ENCODE results near the gene CLEC4M.

The CLEC4M gene

DNA sequence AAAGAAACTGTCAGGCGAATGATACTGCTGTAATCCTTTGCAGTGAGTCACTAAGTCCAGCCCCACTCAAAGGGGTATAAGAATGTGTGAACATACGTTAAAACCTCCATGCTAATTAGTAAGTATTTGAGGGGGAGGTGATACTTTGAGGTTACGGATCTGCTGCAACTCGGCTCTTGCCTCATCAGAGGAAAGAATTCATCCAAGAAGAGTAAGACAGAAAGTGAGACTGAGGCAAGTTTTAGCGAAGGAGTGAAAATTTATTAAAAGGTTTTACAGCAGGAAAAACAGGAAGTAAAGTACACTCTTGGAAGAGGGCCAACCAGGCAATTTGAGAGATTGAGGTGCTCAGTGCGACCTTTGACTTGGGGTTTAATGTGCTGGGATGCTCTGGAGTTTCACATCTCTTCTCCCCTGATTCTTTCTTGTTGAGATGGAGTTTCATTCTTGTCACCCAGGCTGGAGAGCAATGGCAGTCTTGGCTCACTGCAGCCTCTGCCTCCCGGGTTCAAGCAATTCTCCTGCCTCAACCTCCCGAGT is 9.8 kb downstream of the CLEC4M start:
- no peak for ATAC-seq
- TF ChIP-seq, protein P1, sequence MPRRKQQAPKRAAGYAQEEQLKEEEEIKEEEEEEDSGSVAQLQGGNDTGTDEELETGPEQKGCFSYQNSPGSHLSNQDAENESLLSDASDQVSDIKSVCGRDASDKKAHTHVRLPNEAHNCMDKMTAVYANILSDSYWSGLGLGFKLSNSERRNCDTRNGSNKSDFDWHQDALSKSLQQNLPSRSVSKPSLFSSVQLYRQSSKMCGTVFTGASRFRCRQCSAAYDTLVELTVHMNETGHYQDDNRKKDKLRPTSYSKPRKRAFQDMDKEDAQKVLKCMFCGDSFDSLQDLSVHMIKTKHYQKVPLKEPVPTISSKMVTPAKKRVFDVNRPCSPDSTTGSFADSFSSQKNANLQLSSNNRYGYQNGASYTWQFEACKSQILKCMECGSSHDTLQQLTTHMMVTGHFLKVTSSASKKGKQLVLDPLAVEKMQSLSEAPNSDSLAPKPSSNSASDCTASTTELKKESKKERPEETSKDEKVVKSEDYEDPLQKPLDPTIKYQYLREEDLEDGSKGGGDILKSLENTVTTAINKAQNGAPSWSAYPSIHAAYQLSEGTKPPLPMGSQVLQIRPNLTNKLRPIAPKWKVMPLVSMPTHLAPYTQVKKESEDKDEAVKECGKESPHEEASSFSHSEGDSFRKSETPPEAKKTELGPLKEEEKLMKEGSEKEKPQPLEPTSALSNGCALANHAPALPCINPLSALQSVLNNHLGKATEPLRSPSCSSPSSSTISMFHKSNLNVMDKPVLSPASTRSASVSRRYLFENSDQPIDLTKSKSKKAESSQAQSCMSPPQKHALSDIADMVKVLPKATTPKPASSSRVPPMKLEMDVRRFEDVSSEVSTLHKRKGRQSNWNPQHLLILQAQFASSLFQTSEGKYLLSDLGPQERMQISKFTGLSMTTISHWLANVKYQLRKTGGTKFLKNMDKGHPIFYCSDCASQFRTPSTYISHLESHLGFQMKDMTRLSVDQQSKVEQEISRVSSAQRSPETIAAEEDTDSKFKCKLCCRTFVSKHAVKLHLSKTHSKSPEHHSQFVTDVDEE (CRISPR knock-in tag; IDR thresholded peaks at IDR 0.05), result no peak
- TF ChIP-seq, protein P2, sequence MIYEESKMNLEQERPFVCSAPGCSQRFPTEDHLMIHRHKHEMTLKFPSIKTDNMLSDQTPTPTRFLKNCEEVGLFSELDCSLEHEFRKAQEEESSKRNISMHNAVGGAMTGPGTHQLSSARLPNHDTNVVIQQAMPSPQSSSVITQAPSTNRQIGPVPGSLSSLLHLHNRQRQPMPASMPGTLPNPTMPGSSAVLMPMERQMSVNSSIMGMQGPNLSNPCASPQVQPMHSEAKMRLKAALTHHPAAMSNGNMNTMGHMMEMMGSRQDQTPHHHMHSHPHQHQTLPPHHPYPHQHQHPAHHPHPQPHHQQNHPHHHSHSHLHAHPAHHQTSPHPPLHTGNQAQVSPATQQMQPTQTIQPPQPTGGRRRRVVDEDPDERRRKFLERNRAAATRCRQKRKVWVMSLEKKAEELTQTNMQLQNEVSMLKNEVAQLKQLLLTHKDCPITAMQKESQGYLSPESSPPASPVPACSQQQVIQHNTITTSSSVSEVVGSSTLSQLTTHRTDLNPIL (CRISPR knock-in tag; IDR thresholded peaks at IDR 0.05; ENCODE audit: low read depth), result no peak
- TF ChIP-seq TCF4 (CRISPR knock-in tag; IDR thresholded peaks at IDR 0.05; ENCODE audit: borderline replicate concordance), result no peak
- no peak for TF ChIP-seq ZC3H10 (CRISPR knock-in tag; IDR thresholded peaks at IDR 0.05)
- TF ChIP-seq ISL1 (CRISPR knock-in tag; IDR thresholded peaks at IDR 0.05), result no peak
- no peak for TF ChIP-seq BACH2 (CRISPR knock-in tag; IDR thresholded peaks at IDR 0.05; ENCODE audit: borderline replicate concordance)
- no peak for TF ChIP-seq GLIS3 (CRISPR knock-in tag; IDR thresholded peaks at IDR 0.05)
- TF ChIP-seq ZFP30 (CRISPR knock-in tag; IDR thresholded peaks at IDR 0.05), result no peak
- TF ChIP-seq ZFP3 (CRISPR knock-in tag; IDR thresholded peaks at IDR 0.05), result no peak
- no peak for TF ChIP-seq ESRRG (CRISPR knock-in tag; IDR thresholded peaks at IDR 0.05)
- no peak for TF ChIP-seq RARB (CRISPR knock-in tag; IDR thresholded peaks at IDR 0.05)
- TF ChIP-seq TOX (CRISPR knock-in tag; IDR thresholded peaks at IDR 0.05; ENCODE audit: borderline replicate concordance), result no peak
- no peak for TF ChIP-seq ZNF565 (CRISPR knock-in tag; conservative IDR thresholded peaks at IDR 0.05; ENCODE audit: low read depth)

DNA sequence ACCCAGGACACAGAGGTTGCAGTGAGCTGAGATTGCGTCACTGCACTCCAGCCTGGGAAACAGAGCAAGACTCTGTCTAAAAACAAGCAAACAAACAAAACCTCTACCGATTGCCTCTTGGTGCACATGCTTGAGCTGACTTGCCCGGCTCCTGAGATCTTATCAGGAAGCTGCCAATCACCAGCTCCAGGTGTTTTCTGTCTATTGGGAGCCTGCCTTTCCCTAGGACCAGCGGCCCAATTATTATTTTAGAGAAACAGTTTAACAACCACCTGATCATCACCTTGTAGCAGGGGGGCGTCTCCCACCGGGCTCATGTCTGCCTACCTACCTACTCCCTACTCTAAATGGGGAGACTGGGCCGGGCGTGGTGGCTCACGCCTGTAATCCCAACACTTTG is 10.8 kb downstream of the CLEC4M start:
- ATAC-seq, result no peak
- no peak for TF ChIP-seq TOX (CRISPR knock-in tag; IDR thresholded peaks at IDR 0.05; ENCODE audit: borderline replicate concordance)
- no peak for TF ChIP-seq ZFP30 (CRISPR knock-in tag; IDR thresholded peaks at IDR 0.05)
- no peak for TF ChIP-seq ZFP3 (CRISPR knock-in tag; IDR thresholded peaks at IDR 0.05)
- no peak for TF ChIP-seq RARB (CRISPR knock-in tag; IDR thresholded peaks at IDR 0.05)
- no peak for TF ChIP-seq ZNF565 (CRISPR knock-in tag; conservative IDR thresholded peaks at IDR 0.05; ENCODE audit: low read depth)
- no peak for TF ChIP-seq PPARA (CRISPR knock-in tag; IDR thresholded peaks at IDR 0.05; ENCODE audit: borderline replicate concordance)
- TF ChIP-seq, protein P3, sequence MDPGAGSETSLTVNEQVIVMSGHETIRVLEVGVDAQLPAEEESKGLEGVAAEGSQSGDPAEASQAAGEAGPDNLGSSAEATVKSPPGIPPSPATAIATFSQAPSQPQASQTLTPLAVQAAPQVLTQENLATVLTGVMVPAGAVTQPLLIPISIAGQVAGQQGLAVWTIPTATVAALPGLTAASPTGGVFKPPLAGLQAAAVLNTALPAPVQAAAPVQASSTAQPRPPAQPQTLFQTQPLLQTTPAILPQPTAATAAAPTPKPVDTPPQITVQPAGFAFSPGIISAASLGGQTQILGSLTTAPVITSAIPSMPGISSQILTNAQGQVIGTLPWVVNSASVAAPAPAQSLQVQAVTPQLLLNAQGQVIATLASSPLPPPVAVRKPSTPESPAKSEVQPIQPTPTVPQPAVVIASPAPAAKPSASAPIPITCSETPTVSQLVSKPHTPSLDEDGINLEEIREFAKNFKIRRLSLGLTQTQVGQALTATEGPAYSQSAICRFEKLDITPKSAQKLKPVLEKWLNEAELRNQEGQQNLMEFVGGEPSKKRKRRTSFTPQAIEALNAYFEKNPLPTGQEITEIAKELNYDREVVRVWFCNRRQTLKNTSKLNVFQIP (CRISPR knock-in tag; IDR thresholded peaks at IDR 0.05; ENCODE audit: borderline replicate concordance, low read depth), result no peak

DNA sequence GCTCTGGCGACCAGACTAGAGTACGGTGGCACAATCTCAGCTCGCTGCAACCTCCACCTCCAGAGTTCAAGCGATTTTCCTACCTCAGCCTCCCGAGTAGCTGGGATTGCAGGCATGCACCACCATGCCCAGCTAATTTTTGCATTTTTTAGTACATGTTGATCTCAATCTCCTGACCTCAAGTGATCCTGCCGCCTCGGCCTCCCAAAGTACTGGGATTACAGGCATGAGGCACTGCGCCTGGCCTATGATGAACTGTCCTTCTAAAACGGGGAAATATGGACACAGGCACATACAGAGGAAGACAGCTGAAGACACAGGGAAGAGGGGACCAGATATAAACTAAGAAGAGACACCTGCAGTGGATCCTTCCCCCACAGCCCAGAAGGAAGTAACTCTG is 12.7 kb downstream of the CLEC4M start:
- TF ChIP-seq, protein P4, sequence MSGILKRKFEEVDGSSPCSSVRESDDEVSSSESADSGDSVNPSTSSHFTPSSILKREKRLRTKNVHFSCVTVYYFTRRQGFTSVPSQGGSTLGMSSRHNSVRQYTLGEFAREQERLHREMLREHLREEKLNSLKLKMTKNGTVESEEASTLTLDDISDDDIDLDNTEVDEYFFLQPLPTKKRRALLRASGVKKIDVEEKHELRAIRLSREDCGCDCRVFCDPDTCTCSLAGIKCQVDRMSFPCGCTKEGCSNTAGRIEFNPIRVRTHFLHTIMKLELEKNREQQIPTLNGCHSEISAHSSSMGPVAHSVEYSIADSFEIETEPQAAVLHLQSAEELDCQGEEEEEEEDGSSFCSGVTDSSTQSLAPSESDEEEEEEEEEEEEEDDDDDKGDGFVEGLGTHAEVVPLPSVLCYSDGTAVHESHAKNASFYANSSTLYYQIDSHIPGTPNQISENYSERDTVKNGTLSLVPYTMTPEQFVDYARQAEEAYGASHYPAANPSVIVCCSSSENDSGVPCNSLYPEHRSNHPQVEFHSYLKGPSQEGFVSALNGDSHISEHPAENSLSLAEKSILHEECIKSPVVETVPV (CRISPR knock-in tag; IDR thresholded peaks at IDR 0.05), result no peak
- TF ChIP-seq TCF4 (CRISPR knock-in tag; IDR thresholded peaks at IDR 0.05; ENCODE audit: borderline replicate concordance) (no peak), ARNTL (CRISPR knock-in tag; IDR thresholded peaks at IDR 0.05; ENCODE audit: borderline replicate concordance, low read depth) (no peak), CSDC2 (CRISPR knock-in tag; IDR thresholded peaks at IDR 0.05) (no peak), OSR1 (CRISPR knock-in tag; IDR thresholded peaks at IDR 0.05) (no peak), ISL1 (CRISPR knock-in tag; IDR thresholded peaks at IDR 0.05) (no peak), ZFP30 (CRISPR knock-in tag; IDR thresholded peaks at IDR 0.05) (no peak), ZC3H10 (CRISPR knock-in tag; IDR thresholded peaks at IDR 0.05) (no peak), PPARA (CRISPR knock-in tag; IDR thresholded peaks at IDR 0.05; ENCODE audit: borderline replicate concordance) (no peak), GLIS3 (CRISPR knock-in tag; IDR thresholded peaks at IDR 0.05) (no peak)
- TF ChIP-seq, protein P2 (CRISPR knock-in tag; IDR thresholded peaks at IDR 0.05; ENCODE audit: low read depth), result no peak
- TF ChIP-seq, protein P3 (CRISPR knock-in tag; IDR thresholded peaks at IDR 0.05; ENCODE audit: borderline replicate concordance, low read depth), result no peak
- TF ChIP-seq, protein P5, sequence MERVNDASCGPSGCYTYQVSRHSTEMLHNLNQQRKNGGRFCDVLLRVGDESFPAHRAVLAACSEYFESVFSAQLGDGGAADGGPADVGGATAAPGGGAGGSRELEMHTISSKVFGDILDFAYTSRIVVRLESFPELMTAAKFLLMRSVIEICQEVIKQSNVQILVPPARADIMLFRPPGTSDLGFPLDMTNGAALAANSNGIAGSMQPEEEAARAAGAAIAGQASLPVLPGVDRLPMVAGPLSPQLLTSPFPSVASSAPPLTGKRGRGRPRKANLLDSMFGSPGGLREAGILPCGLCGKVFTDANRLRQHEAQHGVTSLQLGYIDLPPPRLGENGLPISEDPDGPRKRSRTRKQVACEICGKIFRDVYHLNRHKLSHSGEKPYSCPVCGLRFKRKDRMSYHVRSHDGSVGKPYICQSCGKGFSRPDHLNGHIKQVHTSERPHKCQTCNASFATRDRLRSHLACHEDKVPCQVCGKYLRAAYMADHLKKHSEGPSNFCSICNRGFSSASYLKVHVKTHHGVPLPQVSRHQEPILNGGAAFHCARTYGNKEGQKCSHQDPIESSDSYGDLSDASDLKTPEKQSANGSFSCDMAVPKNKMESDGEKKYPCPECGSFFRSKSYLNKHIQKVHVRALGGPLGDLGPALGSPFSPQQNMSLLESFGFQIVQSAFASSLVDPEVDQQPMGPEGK (CRISPR knock-in tag; IDR thresholded peaks at IDR 0.05; ENCODE audit: borderline replicate concordance), result no peak
- TF ChIP-seq, protein P1 (CRISPR knock-in tag; IDR thresholded peaks at IDR 0.05), result no peak
- ATAC-seq, result no peak

Measured in SK-N-SH treated with all-trans-retinoic acid at 6 μM for 48 hours (cell line).